ENCODE results near the gene OR13C5.

The OR13C5 gene

DNA sequence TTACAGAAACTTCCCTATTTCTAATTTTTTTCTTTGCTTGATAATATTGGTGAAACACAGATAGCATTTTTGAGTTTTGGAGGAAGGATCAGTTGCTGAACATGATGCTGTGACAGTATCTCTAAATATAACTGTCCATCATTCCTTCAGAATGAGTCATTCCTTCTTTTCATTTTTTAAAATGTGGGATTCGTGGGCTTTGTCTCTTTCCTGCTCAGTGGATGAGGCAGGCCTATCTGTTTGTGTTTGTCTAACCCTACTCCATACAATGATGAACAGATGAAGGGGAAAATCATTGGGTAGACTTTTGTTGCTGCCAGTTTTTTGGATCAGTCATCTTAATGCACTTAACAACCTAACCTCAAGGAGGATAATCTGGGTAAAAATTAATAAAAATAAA, 46.0 kb downstream of the OR13C5 start:
- no peak for DNase-seq

Measured in amygdala (tissue), 56 donors.